Epithelial cell of esophagus (primary cell): Measurements from ENCODE around the gene SLC8A2.
A peak's percentile ranks its signal among the peaks of the same experiment; 100 is the strongest.

Source experiments
- DNase-seq: peaks from one replicate; pipeline ENCODE4 v3.0.0; 2010; ENCODE audit warnings: low read depth
- H3K4me3 ChIP-seq: 2 replicates; pipeline ENCODE4 v1.5.1; 2011; ENCODE audit warnings: mild to moderate bottlenecking, low read length, control low read depth
- TF ChIP-seq, protein P1 (sequence below): IDR thresholded peaks from 2 replicates; pipeline ENCODE4 v1.5.1; 2011; ENCODE audit warnings: low read depth, mild to moderate bottlenecking, low read length, control low read depth, inconsistent platforms; ENCODE audit not compliant: insufficient read depth; ENCODE audit errors: missing control alignments

The SLC8A2 gene

DNA sequence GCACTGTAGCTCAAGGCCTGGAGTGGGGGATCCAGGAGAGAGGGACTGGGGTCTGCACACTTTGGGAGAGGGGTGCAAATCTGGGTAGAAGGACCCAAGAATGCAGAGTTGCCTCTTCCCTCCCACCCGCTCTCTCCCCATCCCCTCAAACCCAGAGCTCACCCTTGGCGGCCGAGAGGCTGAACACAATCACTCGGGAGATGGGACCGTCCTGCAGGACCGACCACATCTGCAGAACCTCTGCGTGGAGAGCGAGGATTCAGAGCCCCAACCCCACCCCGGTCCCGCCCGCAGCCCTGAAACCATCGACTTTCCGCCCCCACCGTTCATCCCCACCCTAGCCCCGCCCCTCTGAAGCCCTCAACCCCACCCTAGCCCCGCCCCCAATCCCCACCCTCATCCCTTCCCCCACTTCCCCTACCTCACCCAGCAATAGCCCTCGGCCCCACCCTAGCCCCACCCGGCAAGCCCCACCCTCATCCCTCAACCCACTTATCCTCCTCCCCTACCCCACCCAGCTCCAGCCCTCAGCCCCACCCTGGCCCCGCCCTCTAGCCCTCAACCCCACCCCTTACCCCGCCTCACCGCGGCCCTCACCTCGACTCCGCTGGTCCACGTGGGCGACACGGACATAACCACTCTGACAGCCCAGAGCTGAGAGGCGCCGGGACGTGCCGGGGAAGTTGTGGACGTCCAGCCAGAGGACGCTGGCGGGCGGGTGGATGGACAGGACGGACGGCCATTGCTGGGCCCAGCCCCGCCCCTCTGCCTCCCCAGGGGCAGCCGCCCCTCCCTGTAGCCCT lies 8.2 kb upstream of the SLC8A2 start:
- H3K4me3 ChIP-seq, result no peak overlapping the region
- TF ChIP-seq, protein P1, sequence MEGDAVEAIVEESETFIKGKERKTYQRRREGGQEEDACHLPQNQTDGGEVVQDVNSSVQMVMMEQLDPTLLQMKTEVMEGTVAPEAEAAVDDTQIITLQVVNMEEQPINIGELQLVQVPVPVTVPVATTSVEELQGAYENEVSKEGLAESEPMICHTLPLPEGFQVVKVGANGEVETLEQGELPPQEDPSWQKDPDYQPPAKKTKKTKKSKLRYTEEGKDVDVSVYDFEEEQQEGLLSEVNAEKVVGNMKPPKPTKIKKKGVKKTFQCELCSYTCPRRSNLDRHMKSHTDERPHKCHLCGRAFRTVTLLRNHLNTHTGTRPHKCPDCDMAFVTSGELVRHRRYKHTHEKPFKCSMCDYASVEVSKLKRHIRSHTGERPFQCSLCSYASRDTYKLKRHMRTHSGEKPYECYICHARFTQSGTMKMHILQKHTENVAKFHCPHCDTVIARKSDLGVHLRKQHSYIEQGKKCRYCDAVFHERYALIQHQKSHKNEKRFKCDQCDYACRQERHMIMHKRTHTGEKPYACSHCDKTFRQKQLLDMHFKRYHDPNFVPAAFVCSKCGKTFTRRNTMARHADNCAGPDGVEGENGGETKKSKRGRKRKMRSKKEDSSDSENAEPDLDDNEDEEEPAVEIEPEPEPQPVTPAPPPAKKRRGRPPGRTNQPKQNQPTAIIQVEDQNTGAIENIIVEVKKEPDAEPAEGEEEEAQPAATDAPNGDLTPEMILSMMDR, result no peak

DNA sequence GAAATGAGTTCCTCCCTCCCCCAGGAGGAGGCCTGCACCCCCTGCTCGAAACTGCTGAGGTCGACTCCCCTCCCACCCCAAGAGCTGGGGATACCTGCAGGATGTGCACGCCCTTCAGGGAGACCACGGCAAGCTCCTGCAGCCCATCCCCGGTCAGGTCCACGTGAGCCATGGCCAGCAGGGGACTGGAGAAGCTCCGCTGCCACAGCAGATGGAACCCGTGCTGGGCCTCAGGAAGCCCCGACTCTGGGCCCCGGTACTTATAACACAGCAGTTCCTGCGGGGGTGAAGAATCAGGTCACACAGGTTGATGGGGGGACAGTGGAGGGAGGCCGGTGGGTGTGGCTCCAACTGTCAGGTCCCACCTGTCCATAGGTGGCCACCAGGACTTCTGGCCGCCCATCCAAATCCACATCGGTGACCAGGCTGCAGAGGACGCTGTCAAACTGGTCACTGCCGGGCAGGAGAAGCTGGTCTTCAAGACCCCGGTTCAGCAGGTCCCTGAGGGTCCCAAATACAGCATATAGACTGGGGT lies 4.8 kb upstream of the SLC8A2 start:
- DNase-seq, result no peak
- TF ChIP-seq, protein P1, result no peak
- H3K4me3 ChIP-seq, result no peak overlapping the region

More for the DNA sequence above, 8.2 kb upstream of the SLC8A2 start:
- peak; percentile 13 for DNase-seq

DNA sequence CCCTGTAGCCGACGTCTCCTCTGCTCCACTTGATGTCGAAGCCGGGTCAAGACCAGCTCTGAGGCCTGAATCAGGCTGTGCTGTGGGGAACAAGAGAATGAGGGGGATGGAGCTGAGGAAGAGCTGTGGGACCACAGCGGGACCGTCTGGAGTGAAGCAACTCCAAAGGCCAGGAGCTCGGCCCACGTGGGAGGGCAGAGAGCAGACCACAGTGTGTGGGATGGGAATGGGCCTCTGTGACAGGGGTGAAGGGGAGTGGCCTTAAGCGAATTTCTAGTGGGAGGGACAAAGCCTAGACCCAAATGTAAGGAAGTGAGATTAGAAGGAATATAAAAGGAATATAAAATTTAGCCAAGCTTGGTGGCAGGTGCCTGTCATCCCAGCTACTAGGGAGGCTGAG lies 3.8 kb upstream of the SLC8A2 start:
- H3K4me3 ChIP-seq, result no peak overlapping the region
- no peak for DNase-seq
- TF ChIP-seq, protein P1, result no peak

DNA sequence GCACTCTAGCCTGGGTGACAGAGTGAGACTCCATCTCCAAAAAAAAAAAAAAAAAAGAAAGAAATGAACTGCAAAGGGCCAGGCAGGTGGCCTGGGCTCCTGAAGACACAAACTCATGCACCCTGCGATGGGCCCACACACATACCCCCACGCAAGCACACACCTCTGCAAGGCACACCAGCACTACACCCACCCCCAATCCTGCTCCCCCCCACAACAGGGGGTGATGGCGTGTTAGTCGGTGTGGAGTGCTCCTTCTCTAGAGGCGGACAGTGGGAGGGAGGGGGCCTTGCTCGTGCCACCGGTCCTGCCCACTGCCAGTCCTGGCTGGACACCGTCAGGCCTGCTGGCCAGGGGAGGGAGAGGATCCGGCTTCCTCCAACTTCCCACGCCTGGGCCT lies 1.6 kb upstream of the SLC8A2 start:
- H3K4me3 ChIP-seq, result no peak overlapping the region
- DNase-seq, result no peak
- TF ChIP-seq, protein P1, result no peak

DNA sequence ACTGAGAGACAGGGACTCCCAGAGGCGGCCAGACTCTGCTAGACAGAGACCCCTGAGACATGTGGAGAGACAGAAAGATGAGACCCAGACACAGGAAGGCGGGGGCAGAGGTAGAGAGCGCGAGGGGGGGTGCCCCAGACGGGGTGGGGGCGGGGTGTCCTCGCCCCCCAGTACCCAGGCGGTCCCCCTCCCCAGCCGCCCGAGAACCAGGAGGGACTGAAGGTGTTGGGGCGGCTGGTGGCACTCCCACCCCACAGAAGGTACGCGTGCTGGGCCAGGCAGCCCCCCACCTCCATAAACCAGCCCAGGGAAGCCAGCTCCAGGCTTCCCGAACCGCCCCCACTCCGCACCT lies 336 bp downstream of the SLC8A2 start:
- TF ChIP-seq, protein P1, result no peak
- no peak overlapping the region for H3K4me3 ChIP-seq

DNA sequence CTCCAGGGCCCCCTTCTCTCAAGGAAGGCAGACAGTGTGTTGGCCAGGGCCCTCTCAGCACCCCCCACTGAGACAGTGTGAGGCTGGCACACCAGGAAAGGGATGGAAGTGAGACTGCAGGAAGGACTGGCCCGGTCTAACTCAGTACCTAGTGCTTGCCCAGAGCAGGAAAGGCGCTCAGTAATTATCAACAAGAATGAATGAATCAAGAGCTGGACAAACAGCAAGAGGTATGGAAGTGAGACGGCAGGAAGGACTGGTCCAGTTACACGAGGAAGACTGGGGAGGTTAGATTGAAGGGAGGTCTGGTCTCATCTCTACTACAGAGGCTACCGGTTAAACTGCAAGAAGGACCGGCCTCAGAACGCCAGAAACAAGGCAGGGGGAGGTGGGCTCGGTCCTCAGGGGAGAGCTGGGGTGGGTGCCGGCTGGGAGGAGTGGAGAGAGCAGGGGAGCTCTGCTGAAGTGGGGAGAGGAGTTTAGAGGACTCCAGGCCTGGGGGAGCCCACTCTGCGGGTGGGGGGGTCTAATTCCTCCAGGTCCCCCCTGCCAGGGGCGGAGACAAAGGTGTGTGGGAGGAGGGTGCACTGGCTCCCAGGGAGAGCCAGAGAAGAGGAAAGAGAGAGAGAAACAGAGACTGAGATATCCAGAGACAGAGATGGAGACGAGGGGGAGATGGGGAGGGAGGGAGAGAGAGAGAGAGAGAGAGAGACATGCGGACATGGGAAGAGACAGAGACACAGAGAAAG lies 1.1 kb downstream of the SLC8A2 start:
- H3K4me3 ChIP-seq, result no peak overlapping the region
- TF ChIP-seq, protein P1, result no peak
- DNase-seq, result no peak

More for the DNA sequence above, 336 bp downstream of the SLC8A2 start:
- no peak for DNase-seq
